ENCODE data around the gene C10orf53.

The C10orf53 gene

GRCh38 chr10:49662169-49662830 lies 17.2 kb upstream of the C10orf53 start:
- DNase-seq (ENCODE audit: insufficient read length, low spot score) (no peak), FAIRE-seq (no peak)
- TF ChIP-seq CTCF (IDR thresholded peaks at IDR 0.05; ENCODE audit: insufficient read depth, missing control alignments), result no peak

- no peak for DNase-seq (ENCODE audit: insufficient read length, low spot score)
- no peak for TF ChIP-seq CTCF (IDR thresholded peaks at IDR 0.05; ENCODE audit: insufficient read depth, missing control alignments)
- FAIRE-seq, result no peak
Measured at GRCh38 chr10:49663596-49663995, 15.9 kb upstream of the C10orf53 start.

DNA sequence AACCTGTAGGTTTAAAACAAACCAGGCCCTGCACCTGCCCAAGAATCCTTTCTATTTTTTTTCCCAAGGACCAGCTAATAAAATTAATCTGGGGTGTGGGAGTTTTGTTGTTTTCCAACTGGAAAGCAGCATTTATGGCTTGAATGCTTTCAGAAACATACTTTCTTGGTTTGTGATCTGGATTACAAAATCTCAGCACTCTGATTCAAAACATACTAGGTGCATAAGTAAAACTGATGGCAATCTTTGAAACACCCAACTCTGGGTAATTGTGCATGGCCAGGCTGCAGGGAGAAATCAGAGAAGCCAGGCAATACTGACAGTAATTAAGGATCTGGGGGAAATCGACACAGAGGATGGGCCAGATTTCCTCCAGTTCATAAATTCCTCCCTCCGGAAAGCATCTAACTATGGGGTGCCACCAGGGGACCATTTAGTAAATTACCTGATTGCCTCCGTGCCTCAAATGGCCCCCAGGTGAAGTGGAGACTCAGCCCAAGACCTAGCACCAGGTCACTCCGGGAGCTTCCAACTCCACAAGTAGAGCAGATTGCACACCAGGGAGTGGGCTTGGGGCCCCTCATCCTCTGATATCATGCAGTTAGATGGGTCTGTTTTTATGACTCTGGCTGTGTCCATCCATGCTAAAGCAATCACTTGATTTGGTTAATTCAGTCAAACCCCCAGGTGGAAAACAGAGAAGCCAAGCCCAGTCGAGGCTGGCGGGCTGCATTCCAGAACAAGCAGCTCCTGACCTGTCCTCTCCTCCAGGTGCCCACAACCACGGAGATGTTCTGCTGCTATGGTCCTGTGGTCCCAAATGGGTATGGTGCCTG lies 15.2 kb upstream of the C10orf53 start:
- FAIRE-seq (no peak), DNase-seq (ENCODE audit: insufficient read length, low spot score) (no peak)
- TF ChIP-seq CTCF (IDR thresholded peaks at IDR 0.05; ENCODE audit: insufficient read depth, missing control alignments), result no peak

DNA sequence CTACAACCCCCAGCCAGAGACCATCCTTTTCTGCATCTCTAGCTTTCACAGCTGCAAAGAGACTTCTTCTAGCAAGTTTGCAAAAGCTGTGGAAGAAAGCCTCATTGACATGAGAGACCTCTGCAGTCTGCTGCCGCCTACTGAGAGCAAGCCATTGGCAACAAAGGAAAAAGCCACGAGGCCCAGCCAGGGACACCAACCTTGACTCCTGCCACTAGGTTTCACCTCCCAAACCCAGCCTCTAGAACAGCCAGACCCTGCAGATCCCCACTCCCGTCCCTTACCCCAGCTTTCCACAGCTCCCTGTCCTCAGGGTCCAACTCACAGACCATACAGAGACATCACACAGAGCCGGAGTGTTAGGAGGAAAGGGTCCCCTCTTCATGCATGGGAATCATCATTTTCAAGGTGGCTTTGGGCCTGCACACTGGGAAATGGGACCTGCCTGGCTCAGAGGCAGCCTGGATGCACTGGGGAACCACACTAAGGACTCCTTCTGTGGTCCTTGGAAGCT lies 14.6 kb upstream of the C10orf53 start:
- no peak for FAIRE-seq
- DNase-seq (ENCODE audit: insufficient read length, low spot score), result no peak

GRCh38 chr10:49666054-49666615 lies 13.3 kb upstream of the C10orf53 start:
- no peak for FAIRE-seq
- no peak for DNase-seq (ENCODE audit: insufficient read length, low spot score)
- TF ChIP-seq CTCF (IDR thresholded peaks at IDR 0.05; ENCODE audit: insufficient read depth, missing control alignments), result no peak

More for the DNA sequence above, 14.6 kb upstream of the C10orf53 start:
- no peak for TF ChIP-seq CTCF (IDR thresholded peaks at IDR 0.05; ENCODE audit: insufficient read depth, missing control alignments)

GRCh38 chr10:49666685-49667084 lies 12.8 kb upstream of the C10orf53 start:
- FAIRE-seq, result no peak
- no peak for DNase-seq (ENCODE audit: insufficient read length, low spot score)
- no peak for TF ChIP-seq CTCF (IDR thresholded peaks at IDR 0.05; ENCODE audit: insufficient read depth, missing control alignments)

Measured in D721Med (cell line).